NB4 (cell line): ENCODE data around the gene PLCB3.

Experiments
- POLR2A ChIP-seq: IDR thresholded peaks from 2 replicates; pipeline ENCODE4 v1.6.1; 2011; ENCODE audit warnings: mild to moderate bottlenecking; ENCODE audit not compliant: insufficient read length; ENCODE audit errors: extremely low read depth
- TF ChIP-seq, protein P1 (sequence below): IDR thresholded peaks from one replicate; pipeline ENCODE4 v1.5.1; 2012; ENCODE audit warnings: low read depth, low read length

- TF ChIP-seq POLR2A = no peak
- TF ChIP-seq, protein P1, sequence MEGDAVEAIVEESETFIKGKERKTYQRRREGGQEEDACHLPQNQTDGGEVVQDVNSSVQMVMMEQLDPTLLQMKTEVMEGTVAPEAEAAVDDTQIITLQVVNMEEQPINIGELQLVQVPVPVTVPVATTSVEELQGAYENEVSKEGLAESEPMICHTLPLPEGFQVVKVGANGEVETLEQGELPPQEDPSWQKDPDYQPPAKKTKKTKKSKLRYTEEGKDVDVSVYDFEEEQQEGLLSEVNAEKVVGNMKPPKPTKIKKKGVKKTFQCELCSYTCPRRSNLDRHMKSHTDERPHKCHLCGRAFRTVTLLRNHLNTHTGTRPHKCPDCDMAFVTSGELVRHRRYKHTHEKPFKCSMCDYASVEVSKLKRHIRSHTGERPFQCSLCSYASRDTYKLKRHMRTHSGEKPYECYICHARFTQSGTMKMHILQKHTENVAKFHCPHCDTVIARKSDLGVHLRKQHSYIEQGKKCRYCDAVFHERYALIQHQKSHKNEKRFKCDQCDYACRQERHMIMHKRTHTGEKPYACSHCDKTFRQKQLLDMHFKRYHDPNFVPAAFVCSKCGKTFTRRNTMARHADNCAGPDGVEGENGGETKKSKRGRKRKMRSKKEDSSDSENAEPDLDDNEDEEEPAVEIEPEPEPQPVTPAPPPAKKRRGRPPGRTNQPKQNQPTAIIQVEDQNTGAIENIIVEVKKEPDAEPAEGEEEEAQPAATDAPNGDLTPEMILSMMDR = no peak
Observed at GRCh38 chr11:64245401-64245796, 5.9 kb upstream of the PLCB3 start.
